Stimulated activated CD8-positive, alpha-beta memory T cell treated with anti-CD3 and anti-CD28 coated beads, Interleukin-7, amount 100 ng/mL, for 48 hours (primary cell): Measurements from ENCODE around the gene RPRD1A.
"Not testable (repeated sequence)": the region's sequence is repeated elsewhere in the genome, so short reads cannot be mapped to it uniquely, and the experiment has no call there.

Experiments
- DNase-seq, 2 donors: peaks; one replicate each; pipeline ENCODE4 v3.0.0-alpha.2; 2020; ENCODE audit warnings: low read depth in 1 of 2; ENCODE audit errors: extremely low read depth in 1 of 2

Gene RPRD1A

DNA sequence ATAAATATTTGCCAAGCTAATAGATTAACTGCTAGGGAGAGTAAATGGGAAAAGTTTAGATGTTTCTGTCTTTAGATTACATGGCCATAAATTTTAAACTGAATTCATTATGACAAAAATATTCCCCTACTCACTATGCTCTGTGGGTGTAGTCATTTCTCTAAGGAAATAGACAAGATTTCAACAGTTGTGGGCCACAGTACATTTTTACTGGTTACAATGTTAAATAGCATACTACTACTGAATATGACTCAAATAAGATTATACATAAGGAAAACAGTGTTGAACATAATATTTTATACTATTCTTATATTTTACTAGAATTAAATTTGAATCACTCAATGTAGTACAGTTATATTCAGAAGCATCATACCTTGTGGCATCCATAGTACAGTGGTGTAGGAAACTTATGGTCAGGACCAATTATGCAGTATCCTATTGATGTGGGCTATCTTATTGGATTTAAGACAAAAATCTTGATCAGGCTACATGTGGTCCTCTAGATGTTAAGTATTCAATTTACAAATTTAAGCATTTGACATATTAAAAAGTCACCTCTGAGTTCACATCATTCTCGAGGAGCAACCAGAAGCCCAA is 33.0 kb downstream of the RPRD1A start:
- DNase-seq = no peak

DNA sequence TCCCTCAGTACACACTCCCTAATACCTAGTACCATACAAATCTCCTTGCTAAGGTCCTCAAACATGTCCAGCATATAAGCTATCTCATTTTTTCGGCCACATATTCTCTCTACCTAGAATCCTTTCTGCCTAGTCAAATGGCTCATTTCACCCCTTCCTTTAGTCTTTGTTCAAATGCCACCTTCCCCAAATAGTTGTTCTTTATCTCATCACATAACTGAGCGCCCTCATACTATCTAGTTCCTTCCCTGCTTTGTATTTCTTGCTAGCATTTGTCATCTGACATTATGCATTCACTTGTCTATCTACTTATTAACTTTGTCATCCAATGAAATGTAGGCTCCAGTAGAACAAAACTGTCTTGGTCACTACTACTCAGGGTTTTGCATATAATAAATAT is 35.5 kb downstream of the RPRD1A start:
- DNase-seq = no peak

DNA sequence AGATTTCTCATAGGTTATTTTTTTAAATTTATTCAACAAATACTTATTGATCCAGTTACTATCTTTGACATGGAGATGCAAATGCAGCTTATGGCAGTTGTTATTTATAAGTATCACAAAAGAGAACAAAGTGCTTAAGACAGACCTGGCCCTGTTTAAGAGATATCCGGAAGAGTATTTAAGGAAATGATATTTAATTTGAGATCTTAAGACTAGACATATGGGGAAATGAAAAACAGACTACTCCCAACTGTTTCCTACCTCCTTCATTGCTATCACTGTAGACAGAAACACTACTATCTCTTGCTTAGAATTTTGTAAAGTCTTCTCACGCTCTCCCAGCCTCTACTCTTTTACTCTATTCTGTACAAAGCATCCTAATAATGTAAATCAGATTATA is 36.0 kb downstream of the RPRD1A start:
- DNase-seq = no peak

DNA sequence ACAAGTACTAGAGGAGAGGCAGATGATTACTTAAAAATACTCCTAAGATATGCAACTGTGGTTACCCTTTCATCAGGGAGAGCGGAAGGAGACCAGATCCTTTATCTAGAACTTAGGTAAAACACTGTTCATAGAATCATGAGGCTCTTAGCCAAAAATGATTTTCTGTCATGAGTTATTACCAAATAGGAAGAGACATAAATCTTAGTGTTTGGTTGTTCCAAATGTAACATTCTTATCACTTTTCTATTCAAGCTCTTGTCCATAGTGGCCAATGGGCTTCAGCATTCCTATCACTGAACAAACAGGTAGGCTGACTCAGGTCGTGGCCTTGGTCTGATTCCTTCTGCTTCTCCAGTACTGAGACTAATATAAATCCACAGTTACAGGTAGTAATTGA is 38.5 kb downstream of the RPRD1A start:
- DNase-seq = no peak

DNA sequence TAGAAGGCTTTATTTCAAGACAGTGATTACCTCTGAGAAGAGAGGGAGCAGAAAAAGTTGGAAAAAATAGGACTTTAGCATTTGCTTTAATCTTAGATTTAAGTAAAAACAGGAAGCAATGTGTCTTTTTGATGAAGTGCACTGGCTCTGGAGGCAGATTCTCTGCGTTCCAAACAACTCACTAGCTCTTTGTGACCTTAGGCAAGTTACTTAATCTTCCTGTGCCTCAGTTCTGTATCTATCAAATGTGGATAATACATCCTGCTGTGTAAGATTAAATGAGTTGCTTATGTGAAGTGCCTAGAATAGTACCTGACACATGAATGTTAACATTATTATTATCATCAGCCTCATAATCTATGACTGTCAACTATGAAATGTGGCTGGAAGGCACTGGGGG is 42.3 kb downstream of the RPRD1A start:
- no peak for DNase-seq

DNA sequence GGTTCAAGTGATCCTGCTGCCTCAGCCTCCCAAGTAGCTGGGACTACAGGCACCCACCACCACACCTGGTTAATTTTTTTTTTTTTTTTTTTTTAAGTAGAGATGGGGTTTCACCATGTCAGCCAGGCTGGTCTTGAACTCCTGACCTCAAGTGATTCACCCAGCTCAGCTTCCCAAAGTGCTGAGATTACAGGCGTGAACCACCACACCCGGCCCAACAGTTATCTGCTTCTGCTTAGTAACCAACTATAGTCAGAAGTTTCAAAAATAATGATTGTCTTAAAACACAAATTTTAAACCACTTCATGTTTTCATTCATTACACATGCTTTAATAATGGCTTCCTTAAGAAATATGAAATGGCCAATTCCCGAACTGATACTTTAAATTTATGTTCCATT is 43.1 kb downstream of the RPRD1A start:
- not testable (repeated sequence) for DNase-seq

DNA sequence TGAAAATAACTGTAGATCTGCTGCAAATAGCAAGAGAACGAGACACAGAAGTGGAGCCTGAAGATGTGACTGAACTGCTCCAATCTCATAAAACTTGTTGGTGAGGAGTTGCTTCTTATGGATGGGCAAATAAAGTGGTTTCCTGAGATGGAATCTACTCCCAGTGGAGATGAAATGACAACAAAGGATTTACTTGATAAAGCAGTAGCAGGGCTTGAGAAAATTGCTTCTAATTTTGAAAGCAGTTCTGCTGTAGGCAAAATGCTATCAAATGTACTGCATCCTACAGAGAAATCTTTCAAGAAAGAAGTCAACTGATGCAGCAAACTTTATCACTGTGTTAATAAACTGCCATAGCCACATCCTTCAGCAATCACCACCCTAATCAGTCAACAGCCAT is 44.0 kb downstream of the RPRD1A start:
- DNase-seq = no peak

DNA sequence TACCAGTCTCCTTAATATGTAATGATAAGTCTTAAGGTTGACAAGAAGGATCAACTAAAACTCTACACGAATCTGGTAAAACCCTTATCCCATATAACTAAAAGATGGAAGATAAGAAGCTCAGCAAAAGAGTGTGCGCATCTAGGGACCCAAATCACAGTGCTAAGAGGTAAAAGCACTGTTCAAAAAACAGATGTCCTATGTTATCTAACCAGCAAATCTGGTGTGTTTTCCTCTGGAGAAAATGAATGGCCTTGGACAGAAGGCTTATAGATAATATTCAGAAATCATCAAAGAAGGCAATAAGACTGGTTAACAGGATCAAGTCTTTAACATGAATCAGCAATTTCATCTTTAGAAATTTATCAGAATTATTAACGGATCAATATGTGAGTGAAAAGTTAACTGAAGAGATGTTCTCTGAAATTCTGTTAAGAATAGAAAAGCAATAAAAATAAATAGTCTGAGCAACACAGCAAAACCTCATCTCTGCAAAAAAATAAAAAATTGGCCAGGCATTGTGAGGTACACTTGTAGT is 47.1 kb downstream of the RPRD1A start:
- DNase-seq = no peak

DNA sequence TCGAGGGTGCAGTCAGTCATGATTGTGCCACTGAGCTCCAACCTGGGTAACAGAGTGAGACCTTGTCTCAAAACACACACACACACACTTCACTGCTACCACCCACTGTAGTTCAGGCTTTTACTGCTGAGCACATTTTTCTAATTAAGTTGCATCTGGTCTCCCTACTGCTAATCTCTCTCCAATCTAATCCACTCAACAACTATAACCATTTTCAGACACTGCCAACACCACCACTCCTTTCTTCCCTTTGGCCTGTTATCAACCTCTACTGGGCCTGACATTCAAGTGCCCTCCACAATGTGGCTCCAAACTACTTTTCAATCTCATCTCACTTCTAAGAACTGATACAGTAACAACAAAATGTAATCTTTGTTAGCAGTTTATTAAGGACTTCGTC is 50.1 kb downstream of the RPRD1A start:
- no peak for DNase-seq

DNA sequence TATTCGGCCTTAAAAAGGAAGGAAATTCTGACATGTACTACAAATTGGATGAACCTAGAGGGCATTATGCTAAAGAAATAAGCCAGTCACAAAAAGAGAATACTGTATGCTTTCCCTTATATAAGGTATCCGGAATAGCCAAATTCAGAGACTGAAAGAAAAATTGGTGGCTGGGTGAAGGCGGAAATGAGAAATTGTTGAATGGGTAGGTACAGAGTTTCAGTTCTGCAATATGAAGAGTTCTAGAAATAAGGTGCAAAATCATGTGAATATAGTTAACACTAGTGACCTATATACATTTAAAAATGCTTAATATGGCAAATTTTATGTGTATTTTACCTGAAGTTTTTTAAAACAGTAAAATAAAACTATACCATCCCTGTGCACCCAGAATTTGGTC is 51.7 kb downstream of the RPRD1A start:
- no peak for DNase-seq

DNA sequence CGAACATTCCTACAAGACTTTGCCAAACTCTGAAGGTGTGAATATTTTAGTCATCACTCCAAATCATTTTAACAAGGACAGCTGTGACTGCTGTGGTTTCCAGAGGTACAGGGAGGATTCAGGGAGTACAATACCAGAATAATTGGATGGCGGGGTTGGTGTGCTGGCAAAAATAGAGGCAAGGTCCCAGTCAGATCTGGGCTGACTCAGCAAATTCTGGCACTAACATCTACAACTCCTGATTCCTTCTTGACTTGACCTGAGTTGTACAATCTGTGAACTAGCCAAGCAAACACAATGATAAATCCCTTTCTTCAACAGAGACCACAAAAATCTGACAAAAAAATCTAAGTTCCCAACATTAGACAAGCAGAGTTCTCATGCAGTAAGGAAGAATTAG is 54.5 kb downstream of the RPRD1A start:
- no peak for DNase-seq

DNA sequence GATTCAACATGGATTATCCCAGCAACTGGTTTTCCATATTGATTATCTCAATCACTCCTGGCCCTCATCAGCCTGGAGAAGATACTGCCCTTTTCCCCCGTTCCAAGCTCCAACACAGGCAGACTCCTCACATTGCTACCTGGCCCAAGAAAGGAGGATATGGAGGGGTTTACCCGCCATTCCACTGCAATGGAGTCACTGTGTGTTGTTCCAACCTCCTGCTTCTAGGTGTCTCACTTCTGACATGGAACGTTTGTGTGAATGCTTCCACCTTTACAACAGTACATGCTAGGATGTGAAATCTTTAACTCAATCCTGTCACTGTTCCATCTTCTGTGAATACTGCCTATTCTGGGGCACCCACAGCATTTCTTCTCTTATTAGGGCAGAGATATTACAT is 58.1 kb downstream of the RPRD1A start:
- no peak for DNase-seq

DNA sequence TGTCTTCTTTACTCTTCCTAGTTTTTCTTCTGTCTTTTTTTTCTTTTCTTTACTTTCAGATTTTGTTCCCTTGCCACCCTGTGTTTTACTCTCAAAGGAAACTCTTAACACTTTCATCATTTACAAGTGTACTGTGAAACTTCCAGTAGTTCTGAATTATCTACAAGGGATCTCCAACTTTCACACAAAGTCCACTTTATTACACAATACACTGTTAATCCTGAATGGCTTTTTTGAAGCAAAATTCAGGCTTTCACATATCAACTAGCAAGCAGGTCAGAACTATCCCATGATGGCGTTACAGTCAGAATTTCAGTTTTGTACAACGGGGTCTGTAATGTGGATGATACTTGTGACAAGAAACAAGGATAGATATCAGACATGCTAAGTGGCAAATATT is 60.4 kb downstream of the RPRD1A start:
- DNase-seq = no peak

DNA sequence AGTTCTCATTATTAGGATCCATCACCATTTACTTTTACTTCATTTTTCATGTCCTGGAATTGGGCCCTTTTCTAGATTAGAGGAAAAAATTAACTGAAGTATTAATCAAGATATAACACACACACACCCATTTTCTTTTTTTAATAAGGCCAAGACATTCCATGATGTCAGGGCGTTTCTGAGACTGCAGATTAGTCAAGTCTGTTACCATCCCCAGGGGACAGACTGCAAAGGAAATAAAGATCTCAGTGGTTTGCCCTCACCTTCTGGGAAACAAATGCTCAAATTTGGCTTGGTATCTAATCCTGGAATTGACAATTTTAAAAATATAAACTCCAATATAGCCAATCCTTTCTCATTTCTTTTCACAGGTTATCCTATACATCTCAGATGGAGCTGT is 67.4 kb downstream of the RPRD1A start:
- DNase-seq = no peak

DNA sequence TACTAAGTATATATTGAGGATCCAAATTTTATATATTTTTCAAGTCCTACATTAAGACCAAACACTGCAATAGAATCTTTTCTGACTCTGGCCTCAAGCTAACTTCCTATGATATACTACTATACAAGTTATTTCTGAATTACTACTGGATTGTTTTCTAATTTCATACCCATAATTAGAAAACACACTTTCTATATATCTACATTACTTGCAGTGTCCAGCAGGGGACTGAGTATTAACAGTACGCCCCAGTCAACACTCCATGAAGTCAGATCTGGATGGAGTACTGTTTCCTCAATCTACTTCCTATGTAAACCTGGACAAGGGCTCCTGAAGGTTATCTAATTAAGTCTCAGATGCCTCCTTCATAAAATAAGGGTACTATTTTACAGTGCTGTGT is 68.4 kb downstream of the RPRD1A start:
- no peak for DNase-seq

DNA sequence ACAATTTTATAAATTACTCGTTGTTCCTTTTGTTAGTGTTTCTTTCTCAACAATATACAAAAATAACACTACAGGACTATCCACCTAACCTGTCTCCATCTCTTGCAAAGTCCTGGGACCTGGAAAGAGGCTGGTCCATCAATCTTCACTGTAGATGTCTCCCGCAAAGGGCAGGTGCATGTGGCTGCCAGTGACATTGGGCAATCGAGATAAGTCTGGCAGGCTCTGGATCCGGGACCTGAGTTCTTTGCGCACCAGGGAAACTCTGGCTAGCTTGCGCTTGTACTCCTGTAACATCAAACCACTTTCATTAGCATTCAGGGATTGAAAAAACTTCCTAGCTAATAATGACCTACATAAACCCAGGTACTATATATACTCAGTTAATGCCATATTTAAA is 74.3 kb downstream of the RPRD1A start:
- DNase-seq = no peak

DNA sequence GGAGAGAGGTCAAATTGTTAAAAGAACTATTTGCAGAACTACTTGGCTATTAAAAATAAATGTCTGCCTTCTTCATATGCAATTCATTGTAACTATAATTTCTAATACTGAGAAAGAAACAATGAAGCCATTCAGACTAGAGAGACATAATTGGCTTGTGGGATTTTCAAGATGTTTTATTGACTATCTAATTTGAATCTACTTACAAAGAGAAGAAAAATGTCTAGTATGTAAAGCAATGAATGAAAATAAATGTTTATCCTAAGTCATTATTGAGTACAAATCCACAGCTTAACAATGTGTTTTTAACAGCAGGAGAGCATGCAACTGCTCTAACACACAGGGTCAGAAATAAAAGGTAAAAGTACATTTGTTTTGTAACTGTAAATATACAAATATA is 75.7 kb downstream of the RPRD1A start:
- DNase-seq = no peak

DNA sequence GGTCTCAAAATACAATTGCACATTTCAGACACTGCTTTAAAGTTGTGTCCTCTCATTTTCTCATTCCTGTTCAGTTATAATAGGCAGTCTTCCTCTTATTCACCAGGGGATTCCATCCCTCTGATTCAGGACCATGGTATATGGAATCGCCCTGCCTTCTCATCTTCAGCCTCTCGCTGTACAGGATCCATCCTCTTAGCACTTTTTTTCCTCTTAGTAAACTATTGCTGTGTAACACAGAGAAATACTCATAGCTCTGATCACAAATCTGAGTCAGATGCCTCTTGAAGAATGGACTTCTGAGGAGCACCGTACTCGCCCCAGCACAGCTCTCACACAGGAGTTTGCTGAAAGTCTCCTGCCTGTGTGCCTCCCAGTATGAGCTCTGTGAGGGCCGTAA is 83.5 kb downstream of the RPRD1A start:
- DNase-seq = no peak

DNA sequence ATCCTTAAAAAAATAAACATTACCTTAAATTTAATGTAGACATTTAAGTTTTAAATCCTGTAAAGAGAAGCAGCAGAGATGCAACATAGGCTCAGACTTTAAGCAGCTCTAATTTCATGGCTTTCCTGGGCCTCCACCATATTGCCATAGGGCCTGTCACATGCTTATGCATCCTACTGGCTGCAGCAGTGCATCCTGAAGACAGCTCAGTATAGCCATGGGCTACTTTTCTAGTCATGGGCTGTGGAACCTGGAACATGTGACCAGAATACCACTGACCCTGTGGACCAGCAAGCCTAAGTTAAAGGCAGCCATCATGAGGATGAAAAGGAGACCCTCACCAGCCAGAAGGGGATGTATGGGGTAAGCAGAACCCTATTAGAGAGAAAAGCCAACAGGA is 84.2 kb downstream of the RPRD1A start:
- DNase-seq = no peak

DNA sequence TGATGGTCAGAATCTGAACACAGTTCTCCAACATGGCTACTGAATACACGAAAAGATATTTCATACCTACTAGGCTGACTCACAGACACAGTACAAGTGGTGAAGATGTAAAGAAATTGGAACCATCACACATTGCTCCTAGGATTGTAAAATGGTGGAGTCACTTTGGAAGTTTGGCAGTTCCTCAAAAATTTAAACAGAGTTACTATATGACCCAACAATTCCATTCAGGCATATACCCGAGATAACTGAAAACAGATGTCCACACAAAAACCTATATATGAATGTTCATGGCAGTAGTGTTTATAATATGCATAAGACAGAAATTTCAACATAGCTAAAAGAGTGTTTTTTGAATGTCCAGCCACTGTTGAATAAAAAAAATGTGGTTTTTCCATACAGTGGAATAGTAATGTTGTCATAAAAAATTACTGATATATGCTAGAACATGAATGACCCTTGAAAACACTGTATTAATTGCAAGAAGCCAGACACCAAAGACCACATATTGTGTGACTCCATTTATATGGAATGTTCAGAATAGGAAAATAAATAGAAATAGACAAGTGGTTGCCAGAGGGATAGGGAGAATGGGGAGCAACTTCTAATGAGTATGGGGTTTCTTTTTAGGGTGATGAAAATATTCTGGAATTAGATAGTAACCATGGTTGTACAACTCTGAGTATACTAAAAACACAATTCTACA is 84.8 kb downstream of the RPRD1A start:
- no peak for DNase-seq

DNA sequence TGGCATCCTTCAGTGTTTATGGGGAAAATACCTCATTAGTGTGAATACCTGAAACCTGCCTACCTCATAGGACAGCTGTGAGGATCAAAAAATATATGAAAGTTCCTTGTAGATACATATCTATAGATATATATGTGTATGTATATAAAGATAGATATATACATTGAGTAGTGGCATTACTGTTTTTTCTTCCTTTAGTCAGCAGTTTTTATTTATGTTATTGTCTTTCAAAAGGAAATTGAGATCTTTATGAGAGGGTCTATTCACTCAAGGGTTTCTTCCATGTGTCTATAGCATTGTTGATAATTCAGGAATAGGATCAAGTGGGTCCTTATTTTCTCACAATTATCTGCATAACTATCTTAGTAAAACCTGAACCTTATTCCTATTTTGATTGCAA is 88.2 kb downstream of the RPRD1A start:
- DNase-seq = no peak

DNA sequence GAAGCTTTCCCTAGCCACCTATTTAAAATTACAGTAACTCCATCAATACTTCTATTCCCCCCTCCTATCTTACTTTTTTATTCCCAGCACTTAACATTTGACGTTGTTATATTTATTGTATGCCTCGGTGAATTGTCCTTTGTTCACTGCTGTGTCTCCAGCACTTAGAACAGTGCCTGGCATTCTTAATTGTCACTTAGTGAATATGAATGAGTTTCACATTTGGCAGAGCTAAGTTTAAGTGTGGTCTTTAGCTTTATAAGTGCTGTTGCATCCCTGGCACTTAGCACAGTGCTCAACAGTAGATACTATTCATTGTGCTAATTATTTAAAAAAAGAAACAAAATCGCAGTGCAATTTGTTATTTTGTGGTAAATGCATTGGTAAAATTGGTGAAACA is 93.2 kb downstream of the RPRD1A start:
- no peak for DNase-seq

DNA sequence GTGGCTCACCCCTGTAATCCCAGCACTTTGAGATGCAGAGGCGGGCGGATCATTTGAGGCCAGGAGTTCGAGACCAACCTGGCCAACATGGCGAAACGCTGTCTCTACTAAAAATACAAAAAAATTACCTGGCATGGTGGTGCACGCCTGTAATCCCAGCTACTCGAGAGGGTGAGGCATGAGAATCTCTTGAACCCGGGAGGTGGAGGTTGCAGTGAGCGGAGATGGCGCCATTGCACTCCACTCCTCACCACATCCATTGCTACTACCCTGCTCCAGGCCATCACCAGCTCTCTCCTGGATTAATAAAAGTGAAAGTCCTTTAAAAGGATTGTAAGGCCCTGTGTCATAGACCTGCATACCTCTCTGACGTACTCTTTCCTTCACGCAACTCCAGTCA is 93.7 kb downstream of the RPRD1A start:
- no peak for DNase-seq
